GM12872 (cell line): Measurements from ENCODE around the gene FCSK.

Experiments used
- CTCF ChIP-seq: IDR thresholded peaks from 3 replicates; pipeline ENCODE4 v1.5.1; 2011; ENCODE audit warnings: low read depth, mild to moderate bottlenecking, low read length, moderate library complexity; ENCODE audit not compliant: insufficient read depth

The FCSK gene

GRCh38 chr16:70495425-70496182 lies 41.2 kb downstream of the FCSK start:
- no peak for TF ChIP-seq CTCF

GRCh38 chr16:70496513-70496912 lies 42.1 kb downstream of the FCSK start:
- TF ChIP-seq CTCF = no peak

GRCh38 chr16:70508752-70509151 lies 54.4 kb downstream of the FCSK start:
- TF ChIP-seq CTCF = peak; percentile 16; the same call in 1 of the 3 replicates

GRCh38 chr16:70510216-70510615 lies 55.8 kb downstream of the FCSK start:
- TF ChIP-seq CTCF = no peak

GRCh38 chr16:70511833-70512232 lies 57.4 kb downstream of the FCSK start:
- no peak for TF ChIP-seq CTCF

GRCh38 chr16:70512456-70512855 lies 58.1 kb downstream of the FCSK start:
- TF ChIP-seq CTCF = no peak

GRCh38 chr16:70520612-70521297 lies 66.4 kb downstream of the FCSK start:
- TF ChIP-seq CTCF = no peak
